Measurements from ENCODE around the gene RNF121. TPM values are rescaled to one million over a fixed set of nuclear protein-coding genes. Genes with fewer than 3 reads are reported as not detected.
"Not testable (repeated sequence)": the region's sequence is repeated elsewhere in the genome, so short reads cannot be mapped to it uniquely, and the experiment has no call there.

The RNF121 gene
- total and polyA plus RNA-seq, 2 donors (not counting 1 experiment from before 2014, with no cell fraction given), result 29.6 to 48.6 TPM

GRCh38 chr11:71895961-71896360, 32.9 kb upstream of the RNF121 start:
- TF ChIP-seq EZH2 (IDR thresholded peaks at IDR 0.05; ENCODE audit: low read length, missing control alignments) (no peak), CTCF (conservative IDR thresholded peaks at IDR 0.05 in 1 of 2, IDR thresholded peaks at IDR 0.05 in 1 of 2; ENCODE audit: low read depth in 1 of 2, low read length in 2 of 2) (no peak)
- no peaks in the 10 kb centered on the region for H3K79me2 ChIP-seq (ENCODE audit: control insufficient read depth, insufficient read depth, low read length)
- no peaks in the 10 kb centered on the region for H3K27me3 ChIP-seq (ENCODE audit: control insufficient read depth, insufficient read depth, low read length)
- H3K36me3 ChIP-seq (ENCODE audit: control insufficient read depth, insufficient read depth, low read length), result no peaks in the 10 kb centered on the region
- no peak overlapping the region for H3K9ac ChIP-seq (ENCODE audit: insufficient read depth, low read length)
- no peaks in the 10 kb centered on the region for H3K4me1 ChIP-seq (ENCODE audit: control insufficient read depth, extremely low read depth, insufficient read depth, low read length)
- no peak overlapping the region for H3K27ac ChIP-seq (ENCODE audit: insufficient read depth, low read length)
- DNase-seq (ENCODE audit: low read depth in 2 of 2), result no peak
- H3K4me2 ChIP-seq (ENCODE audit: extremely low read depth, insufficient read depth, low read length), result no peak overlapping the region
- H3K9me3 ChIP-seq (ENCODE audit: control insufficient read depth, insufficient read depth, low read depth, low read length), result no peaks in the 10 kb centered on the region
- no peaks in the 10 kb centered on the region for H4K20me1 ChIP-seq (ENCODE audit: control insufficient read depth, extremely low read depth, insufficient read depth, low read length)
- H3K4me3 ChIP-seq (replicated peaks in 1 of 4; ENCODE audit: control extremely low read depth in 1 of 4, insufficient read depth in 1 of 4, low read depth in 3 of 4, low read length in 4 of 4), result no peak overlapping the region
- no peak overlapping the region for H2AFZ ChIP-seq (ENCODE audit: low read length)

- not testable (repeated sequence) for H3K9ac ChIP-seq (ENCODE audit: insufficient read depth, low read length)
Measured at GRCh38 chr11:71901137-71901536, 27.7 kb upstream of the RNF121 start.

GRCh38 chr11:71908218-71908617, 20.6 kb upstream of the RNF121 start:
- no peaks in the 10 kb centered on the region for H3K9me3 ChIP-seq (ENCODE audit: control insufficient read depth, insufficient read depth, low read depth, low read length)
- H3K4me1 ChIP-seq (ENCODE audit: control insufficient read depth, extremely low read depth, insufficient read depth, low read length), result no peaks in the 10 kb centered on the region
- no peak for DNase-seq (ENCODE audit: low read depth in 2 of 2)
- TF ChIP-seq EZH2 (IDR thresholded peaks at IDR 0.05; ENCODE audit: low read length, missing control alignments) (no peak), CTCF (conservative IDR thresholded peaks at IDR 0.05 in 1 of 2, IDR thresholded peaks at IDR 0.05 in 1 of 2; ENCODE audit: low read depth in 1 of 2, low read length in 2 of 2) (no peak)
- no peak overlapping the region for H3K27ac ChIP-seq (ENCODE audit: insufficient read depth, low read length)
- no peak overlapping the region for H3K4me3 ChIP-seq (replicated peaks in 1 of 4; ENCODE audit: control extremely low read depth in 1 of 4, insufficient read depth in 1 of 4, low read depth in 3 of 4, low read length in 4 of 4)
- no peak overlapping the region for H3K9ac ChIP-seq (ENCODE audit: insufficient read depth, low read length)
- H3K4me2 ChIP-seq (ENCODE audit: extremely low read depth, insufficient read depth, low read length), result no peak overlapping the region
- H3K79me2 ChIP-seq (ENCODE audit: control insufficient read depth, insufficient read depth, low read length), result no peaks in the 10 kb centered on the region
- no peaks in the 10 kb centered on the region for H3K36me3 ChIP-seq (ENCODE audit: control insufficient read depth, insufficient read depth, low read length)
- H3K27me3 ChIP-seq (ENCODE audit: control insufficient read depth, insufficient read depth, low read length), result no peaks in the 10 kb centered on the region
- no peak overlapping the region for H2AFZ ChIP-seq (ENCODE audit: low read length)
- no peaks in the 10 kb centered on the region for H4K20me1 ChIP-seq (ENCODE audit: control insufficient read depth, extremely low read depth, insufficient read depth, low read length)

More at GRCh38 chr11:71901137-71901536, 27.7 kb upstream of the RNF121 start:
- H3K27me3 ChIP-seq (ENCODE audit: control insufficient read depth, insufficient read depth, low read length); H2AFZ ChIP-seq (ENCODE audit: low read length); H3K36me3 ChIP-seq (ENCODE audit: control insufficient read depth, insufficient read depth, low read length); H3K79me2 ChIP-seq (ENCODE audit: control insufficient read depth, insufficient read depth, low read length); H3K4me1 ChIP-seq (ENCODE audit: control insufficient read depth, extremely low read depth, insufficient read depth, low read length); H3K4me2 ChIP-seq (ENCODE audit: extremely low read depth, insufficient read depth, low read length); H4K20me1 ChIP-seq (ENCODE audit: control insufficient read depth, extremely low read depth, insufficient read depth, low read length); H3K4me3 ChIP-seq (replicated peaks in 1 of 4; ENCODE audit: control extremely low read depth in 1 of 4, insufficient read depth in 1 of 4, low read depth in 3 of 4, low read length in 4 of 4); H3K27ac ChIP-seq (ENCODE audit: insufficient read depth, low read length); H3K9me3 ChIP-seq (ENCODE audit: control insufficient read depth, insufficient read depth, low read depth, low read length): not testable (repeated sequence)
- peak; percentile 79 to 90 for DNase-seq (ENCODE audit: low read depth in 2 of 2)

- H3K27me3 ChIP-seq (ENCODE audit: control insufficient read depth, insufficient read depth, low read length); H4K20me1 ChIP-seq (ENCODE audit: control insufficient read depth, extremely low read depth, insufficient read depth, low read length); H3K9ac ChIP-seq (ENCODE audit: insufficient read depth, low read length); DNase-seq (ENCODE audit: low read depth in 2 of 2); H3K9me3 ChIP-seq (ENCODE audit: control insufficient read depth, insufficient read depth, low read depth, low read length); H3K4me1 ChIP-seq (ENCODE audit: control insufficient read depth, extremely low read depth, insufficient read depth, low read length); H2AFZ ChIP-seq (ENCODE audit: low read length); H3K36me3 ChIP-seq (ENCODE audit: control insufficient read depth, insufficient read depth, low read length); H3K4me2 ChIP-seq (ENCODE audit: extremely low read depth, insufficient read depth, low read length); H3K27ac ChIP-seq (ENCODE audit: insufficient read depth, low read length); H3K79me2 ChIP-seq (ENCODE audit: control insufficient read depth, insufficient read depth, low read length); H3K4me3 ChIP-seq (replicated peaks in 1 of 4; ENCODE audit: control extremely low read depth in 1 of 4, insufficient read depth in 1 of 4, low read depth in 3 of 4, low read length in 4 of 4): not testable (repeated sequence)
Measured at GRCh38 chr11:71910775-71911174, 18.1 kb upstream of the RNF121 start.

GRCh38 chr11:71911321-71911985, 17.4 kb upstream of the RNF121 start:
- H3K27ac ChIP-seq (ENCODE audit: insufficient read depth, low read length); H3K9me3 ChIP-seq (ENCODE audit: control insufficient read depth, insufficient read depth, low read depth, low read length); H3K27me3 ChIP-seq (ENCODE audit: control insufficient read depth, insufficient read depth, low read length); H2AFZ ChIP-seq (ENCODE audit: low read length); H3K4me2 ChIP-seq (ENCODE audit: extremely low read depth, insufficient read depth, low read length); DNase-seq (ENCODE audit: low read depth in 2 of 2); H3K79me2 ChIP-seq (ENCODE audit: control insufficient read depth, insufficient read depth, low read length); H4K20me1 ChIP-seq (ENCODE audit: control insufficient read depth, extremely low read depth, insufficient read depth, low read length); H3K36me3 ChIP-seq (ENCODE audit: control insufficient read depth, insufficient read depth, low read length); H3K9ac ChIP-seq (ENCODE audit: insufficient read depth, low read length); H3K4me3 ChIP-seq (replicated peaks in 1 of 4; ENCODE audit: control extremely low read depth in 1 of 4, insufficient read depth in 1 of 4, low read depth in 3 of 4, low read length in 4 of 4); H3K4me1 ChIP-seq (ENCODE audit: control insufficient read depth, extremely low read depth, insufficient read depth, low read length): not testable (repeated sequence)

Measured in fibroblast of lung (primary cell).